B cell (primary cell): Measurements from ENCODE around the gene SINHCAF. TPM values are rescaled to one million over a fixed set of nuclear protein-coding genes. Genes with fewer than 3 reads are reported as not detected.

Experiments used
- ATAC-seq: fragments of 200-7000 bp; cut with Tn5 transposase; one replicate; pipeline ENCODE4 v1.10.0; 2021; ENCODE audit warnings: low read depth, mild to moderate bottlenecking, moderate number of reproducible peaks, moderate library complexity
- CTCF ChIA-PET: fragments of 350-600 bp; sonication (Branson Sonifier 250); formaldehyde crosslinking; loops from one replicate; lab custom pipeline; 2021; ENCODE audit warnings: antibody characterized with exemption, inconsistent platforms; lab: Charles Lee
- POLR2A ChIA-PET: fragments of 350-600 bp; sonication (Branson Sonifier 250); formaldehyde crosslinking; loops from one replicate; lab custom pipeline; 2021; ENCODE audit warnings: antibody characterized with exemption; lab: Charles Lee
- DNase-seq: peaks from one replicate; pipeline ENCODE4 v3.0.0; 2013
- H2AFZ ChIP-seq: 2 replicates; pipeline ENCODE4 v1.6.1; 2012; ENCODE audit warnings: mild to moderate bottlenecking, low read depth, low read length; ENCODE audit not compliant: insufficient read depth, poor library complexity, severe bottlenecking
- H3K27ac ChIP-seq, 2 donors: 1 replicate in 1 of 2; 2 replicates in 1 of 2; pipeline ENCODE4 v1.5.1; 2012 to 2013; ENCODE audit warnings: low read length in 2 of 2, mild to moderate bottlenecking in 2 of 2, moderate library complexity in 1 of 2
- H3K27me3 ChIP-seq, 4 experiments: fragments of 200-600 bp in 1 of 4; sonication (generic) in 1 of 4; replicated peaks in 1 of 4; 1 replicate in 2 of 4; 2 replicates in 2 of 4; pipeline versions ENCODE4 v1.6.1 to v1.7.0; 2013 to 2016; ENCODE audit warnings: low read length in 3 of 4, mild to moderate bottlenecking in 2 of 4, mixed read lengths in 1 of 4, moderate library complexity in 1 of 4; ENCODE audit not compliant: insufficient read depth in 4 of 4, control insufficient read depth in 3 of 4; ENCODE audit errors: control extremely low read depth in 1 of 4
- H3K36me3 ChIP-seq, 2 experiments: replicated peaks in 1 of 2; 1 replicate in 1 of 2; 2 replicates in 1 of 2; pipeline versions ENCODE4 v1.6.1 to v1.7.1; 2013; ENCODE audit warnings: low read length in 1 of 2; ENCODE audit not compliant: insufficient read depth in 2 of 2, control insufficient read depth in 1 of 2; ENCODE audit errors: control extremely low read depth in 1 of 2, extremely low read depth in 1 of 2
- H3K4me1 ChIP-seq, 2 donors: fragments of 200-600 bp in 1 of 2; sonication (generic) in 1 of 2; 1 replicate in 1 of 2; 2 replicates in 1 of 2; pipeline versions ENCODE4 v1.5.1 to v1.6.1; 2013 to 2017; ENCODE audit warnings: low read length in 2 of 2; ENCODE audit not compliant: control insufficient read depth in 2 of 2, insufficient read depth in 2 of 2
- H3K4me2 ChIP-seq: replicated peaks from 2 replicates; pipeline ENCODE3; 2012; ENCODE audit warnings: mild to moderate bottlenecking, low read depth, low read length; ENCODE audit not compliant: poor library complexity, severe bottlenecking
- H3K4me3 ChIP-seq, 5 experiments: fragments of 200-600 bp in 1 of 5; sonication (generic) in 1 of 5; 1 replicate in 3 of 5; 2 replicates in 2 of 5; pipeline versions ENCODE4 v1.5.1 to v1.7.0; 2011 to 2016; ENCODE audit warnings: low read length in 4 of 5, mild to moderate bottlenecking in 4 of 5, low read depth in 2 of 5, control low read depth in 1 of 5, moderate library complexity in 1 of 5; ENCODE audit not compliant: insufficient read depth in 1 of 5; ENCODE audit errors: control extremely low read depth in 1 of 5, extremely low read depth in 1 of 5
- H3K79me2 ChIP-seq: fragments of 200-600 bp; sonication (generic); one replicate; pipeline ENCODE4 v1.6.0; 2016; ENCODE audit warnings: low read length; ENCODE audit not compliant: control insufficient read depth, insufficient read depth
- H3K9ac ChIP-seq: fragments of 200-600 bp; sonication (generic); 2 replicates; pipeline ENCODE4 v1.6.1; 2017; ENCODE audit warnings: mild to moderate bottlenecking, low read length, moderate library complexity
- H3K9me3 ChIP-seq, 3 donors: one replicate each; pipeline versions ENCODE4 v1.6.1 to v1.7.1; 2013; ENCODE audit warnings: low read length in 2 of 3; ENCODE audit not compliant: control insufficient read depth in 2 of 3, insufficient read depth in 1 of 3; ENCODE audit errors: control extremely low read depth in 1 of 3
- H4K20me1 ChIP-seq: 2 replicates; pipeline ENCODE4 v1.6.0; 2012; ENCODE audit warnings: mild to moderate bottlenecking, low read length; ENCODE audit not compliant: insufficient read depth, control insufficient read depth, poor library complexity, severe bottlenecking
- H3K27ac Mint-ChIP-seq: one replicate; pipeline ENCODE4 v1.8.0; 2021; ENCODE audit warnings: mixed read lengths
- H3K27me3 Mint-ChIP-seq: one replicate; pipeline ENCODE4 v1.8.0; 2021; ENCODE audit warnings: mixed read lengths
- H3K4me1 Mint-ChIP-seq: one replicate; pipeline ENCODE4 v1.8.0; 2021; ENCODE audit warnings: mixed read lengths
- H3K4me3 Mint-ChIP-seq: one replicate; pipeline ENCODE4 v1.8.0; 2021; ENCODE audit warnings: mixed read lengths
- H3K9me3 Mint-ChIP-seq: one replicate; pipeline ENCODE4 v1.8.0; 2022; ENCODE audit warnings: mixed read lengths; ENCODE audit not compliant: insufficient read depth
- EZH2 ChIP-seq: IDR thresholded peaks from 2 replicates; pipeline ENCODE4 v1.6.1; 2012; ENCODE audit warnings: borderline replicate concordance, low read depth, mild to moderate bottlenecking, moderate library complexity, low read length; ENCODE audit not compliant: insufficient read depth, poor library complexity, severe bottlenecking
- WGBS: methylation state at CpG from one replicate; pipeline ENCODE4 v1.1.5; 2013; ENCODE audit warnings: missing lambda C conversion rate; ENCODE audit not compliant: insufficient coverage; 5-methylcytosine and 5-hydroxymethylcytosine counted together
- intact Hi-C: fragments of 100-400 bp; cut with micrococcal nuclease; formaldehyde crosslinking; loops from one replicate; pipeline ENCODE4 v1.10.0; 2022
- polyA plus RNA-seq: library from polyadenylated mRNA; depleted of rRNA; stranded (reverse); fragments of >200 nt; gene quantifications from 2 replicates; pipeline ENCODE4 v1.2.3, GENCODE V29; 2012
- total RNA-seq, 2 donors: library from RNA; stranded (reverse); fragments of 120-200 nt in 1 of 2; gene quantifications; 1 replicate in 1 of 2; 2 replicates in 1 of 2; pipeline versions ENCODE4 v1.2.3 to v1.2.4, GENCODE V29; 2013 to 2022
- TF ChIP-seq, protein P1 (sequence below): fragments of 200-600 bp; IDR thresholded peaks from one replicate; pipeline ENCODE4 v1.8.0; 2022; ENCODE audit warnings: antibody characterized with exemption, mild to moderate bottlenecking

The SINHCAF gene
- total and polyA plus RNA-seq, 2 donors (not counting 1 experiment from before 2014, with no cell fraction given), result 43.5 to 129 TPM

DNA sequence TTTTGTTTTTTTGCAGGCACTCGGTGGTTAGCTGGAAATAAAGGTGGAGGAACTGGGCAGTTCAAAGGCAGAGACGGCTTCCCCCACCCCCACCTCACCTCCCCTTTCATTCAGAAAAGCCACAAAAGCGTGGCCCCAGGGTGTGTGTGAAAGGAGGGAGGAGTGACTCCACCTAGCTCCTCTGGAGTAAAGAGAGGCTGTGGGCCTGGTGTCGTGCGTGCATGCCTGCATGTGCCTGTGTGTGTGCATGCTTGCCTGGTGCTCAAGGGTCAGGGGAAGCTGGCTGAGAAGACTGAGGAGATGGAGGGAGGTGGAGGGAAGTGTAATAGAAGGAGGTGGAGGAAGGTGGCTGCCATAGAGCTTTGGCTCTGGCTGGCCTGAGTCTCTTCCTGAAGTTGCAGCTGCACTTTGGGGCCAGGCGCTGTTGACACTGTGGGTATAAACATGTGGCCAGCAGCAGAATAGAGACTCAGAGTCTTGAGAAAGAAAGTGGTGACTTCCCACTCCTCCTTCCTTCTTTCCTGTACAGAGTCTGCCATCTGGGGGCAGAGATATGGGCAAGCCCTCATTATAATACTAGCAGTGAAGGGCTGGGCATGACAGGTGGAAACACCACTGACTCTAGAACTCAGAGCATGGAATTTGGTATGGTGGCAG lies 36.9 kb upstream of the SINHCAF start:
- H2AFZ ChIP-seq, result peak overlapping the region; percentile 76
- no peaks in the 10 kb centered on the region for H3K27me3 Mint-ChIP-seq
- peak overlapping the region; percentile 59 for H3K4me3 Mint-ChIP-seq
- H3K4me3 ChIP-seq, result peak overlapping the region in 2 of 5 experiments; percentile 19 to 25
- peak overlapping the region; percentile 46 for H3K27ac Mint-ChIP-seq
- CTCF ChIA-PET, result interaction anchor here (0.6 to 3.6 kb wide), 13 partner anchors 10 to 1391 kb away, joined by 3 to 18 read pairs (median 3); no protein-coding TSS in a partner anchor
- 5% methylated on average over 3 of the region's 6 CpGs for WGBS
- peak overlapping the region in 1 of 2 donors; percentile 7 for H3K27ac ChIP-seq
- H3K9ac ChIP-seq, result peak overlapping the region; percentile 37
- H3K4me1 ChIP-seq, result peaks cover 16 to 21% of the 10 kb centered on the region in 2 donors
- no peaks in the 10 kb centered on the region for H3K36me3 ChIP-seq
- TF ChIP-seq, protein P1, sequence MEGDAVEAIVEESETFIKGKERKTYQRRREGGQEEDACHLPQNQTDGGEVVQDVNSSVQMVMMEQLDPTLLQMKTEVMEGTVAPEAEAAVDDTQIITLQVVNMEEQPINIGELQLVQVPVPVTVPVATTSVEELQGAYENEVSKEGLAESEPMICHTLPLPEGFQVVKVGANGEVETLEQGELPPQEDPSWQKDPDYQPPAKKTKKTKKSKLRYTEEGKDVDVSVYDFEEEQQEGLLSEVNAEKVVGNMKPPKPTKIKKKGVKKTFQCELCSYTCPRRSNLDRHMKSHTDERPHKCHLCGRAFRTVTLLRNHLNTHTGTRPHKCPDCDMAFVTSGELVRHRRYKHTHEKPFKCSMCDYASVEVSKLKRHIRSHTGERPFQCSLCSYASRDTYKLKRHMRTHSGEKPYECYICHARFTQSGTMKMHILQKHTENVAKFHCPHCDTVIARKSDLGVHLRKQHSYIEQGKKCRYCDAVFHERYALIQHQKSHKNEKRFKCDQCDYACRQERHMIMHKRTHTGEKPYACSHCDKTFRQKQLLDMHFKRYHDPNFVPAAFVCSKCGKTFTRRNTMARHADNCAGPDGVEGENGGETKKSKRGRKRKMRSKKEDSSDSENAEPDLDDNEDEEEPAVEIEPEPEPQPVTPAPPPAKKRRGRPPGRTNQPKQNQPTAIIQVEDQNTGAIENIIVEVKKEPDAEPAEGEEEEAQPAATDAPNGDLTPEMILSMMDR, result no peak
- no peak for TF ChIP-seq EZH2
- peak overlapping the region; percentile 69 for H3K4me2 ChIP-seq
- DNase-seq (peak; percentile 60), ATAC-seq (peak; percentile 80)
- no peaks in the 10 kb centered on the region for H3K9me3 Mint-ChIP-seq
- POLR2A ChIA-PET, result interaction anchor here (1.3 kb wide), 1 partner anchor 32 kb away, joined by 4 read pairs; no protein-coding TSS in a partner anchor
- H3K9me3 ChIP-seq, result no peaks in the 10 kb centered on the region
- intact Hi-C loops, result loop anchor here (2.0 to 5.0 kb wide), 3 partner anchors 36 to 112 kb away; partner anchors contain the start of gene SINHCAF
- H3K4me1 Mint-ChIP-seq, result peaks cover 22% of the 10 kb centered on the region
- no peaks in the 10 kb centered on the region for H4K20me1 ChIP-seq
- no peaks in the 10 kb centered on the region for H3K27me3 ChIP-seq
- H3K79me2 ChIP-seq, result no peaks in the 10 kb centered on the region
